HT-29 (cell line): Measurements from ENCODE around the gene ZNF69. TPM values are rescaled to one million over a fixed set of nuclear protein-coding genes. Genes with fewer than 3 reads are reported as not detected.

Experiments used
- total RNA-seq: library from RNA; depleted of rRNA; stranded (reverse); fragments of >200 nt; shearing (Covaris generic); gene quantifications from 2 replicates; pipeline ENCODE4 v1.2.3, GENCODE V29; 2014; rRNA removed

The ZNF69 gene
- total RNA-seq, 1 experiment from 2014 or later: 1.6 TPM

Other genes with a start within 250 kb of the ZNF69 start
- 3.6 and 6.1 TPM in 2 replicates for gene ZNF823, start 148.8 kb upstream of the ZNF69 start, total RNA-seq
- 1.1 and 3.7 TPM in 2 replicates for gene ZNF441, start 120.8 kb upstream of the ZNF69 start, total RNA-seq
- not detected in 2 replicates for gene ZNF491, start 89.3 kb upstream of the ZNF69 start, total RNA-seq
- gene ZNF440, start 73.5 kb upstream of the ZNF69 start, total RNA-seq: 9.1 and 12.7 TPM in 2 replicates
- not detected in 2 replicates for gene ZNF439, start 39.1 kb upstream of the ZNF69 start, total RNA-seq
- 2.1 and 3.1 TPM in 2 replicates for gene ZNF700, start 37.3 kb downstream of the ZNF69 start, total RNA-seq
- 0.20 and 0.76 TPM in 2 replicates for gene ZNF763, start 77.3 kb downstream of the ZNF69 start, total RNA-seq
- gene ZNF433, start 147.9 kb downstream of the ZNF69 start, total RNA-seq: 0.21 and 0.79 TPM in 2 replicates
- 0.16 TPM in 1 of 2 replicates, not detected in the other for gene ZNF878, start 165.2 kb downstream of the ZNF69 start, total RNA-seq
- 0.86 and 0.99 TPM in 2 replicates for gene ZNF844, start 176.9 kb downstream of the ZNF69 start, total RNA-seq